Adrenal gland (tissue), 12 donors: Measurements from ENCODE around the gene PSMC4. TPM values are rescaled to one million over a fixed set of nuclear protein-coding genes. Genes with fewer than 3 reads are reported as not detected.

ENCODE experiments used
- DNase-seq, 7 donors: peaks; one replicate each; pipeline ENCODE4 v3.0.0-alpha.2; 2019 to 2020
- H3K27ac ChIP-seq, 5 donors: fragments of 200-600 bp; sonication (generic) in 4 of 5; 1 replicate in 3 of 5; 2 replicates in 2 of 5; pipeline versions ENCODE4 v1.5.1 to v1.8.0; 2016 to 2020; ENCODE audit warnings: mild to moderate bottlenecking in 1 of 5
- H3K27me3 ChIP-seq: fragments of 200-600 bp; 2 replicates; pipeline ENCODE4 v1.8.0; 2021
- H3K36me3 ChIP-seq, 2 donors: fragments of 200-600 bp; replicated peaks in 1 of 2; 1 replicate in 1 of 2; 2 replicates in 1 of 2; pipeline versions ENCODE4 v1.5.1 to v1.8.0; 2018 to 2022
- H3K4me1 ChIP-seq, 2 donors: fragments of 200-600 bp; replicated peaks in 1 of 2; 1 replicate in 1 of 2; 2 replicates in 1 of 2; pipeline versions ENCODE4 v1.5.1 to v1.8.0; 2018 to 2021
- H3K4me3 ChIP-seq, 4 donors: fragments of 200-600 bp; sonication (generic) in 3 of 4; one replicate each; pipeline ENCODE4 v1.5.1; 2016 to 2018
- H3K9me3 ChIP-seq, 3 donors: fragments of 200-600 bp; sonication (generic) in 1 of 3; replicated peaks in 1 of 3; 1 replicate in 2 of 3; 2 replicates in 1 of 3; pipeline versions ENCODE4 v1.5.1 to v1.8.0; 2016 to 2021
- CTCF ChIP-seq, 6 experiments: fragments of 450-650 bp in 4 of 6; fragments of 200-600 bp in 2 of 6; sonication (generic) in 1 of 6; IDR thresholded peaks; 1 replicate in 5 of 6; 2 replicates in 1 of 6; pipeline versions ENCODE4 v1.5.1 to v1.8.0; 2016 to 2021; ENCODE audit warnings: antibody characterized with exemption in 6 of 6, mild to moderate bottlenecking in 2 of 6, moderate library complexity in 1 of 6
- POLR2A ChIP-seq, 2 donors: fragments of 450-650 bp; IDR thresholded peaks; one replicate each; pipeline ENCODE4 v1.6.1; 2017; ENCODE audit warnings: antibody characterized with exemption in 2 of 2, mild to moderate bottlenecking in 2 of 2, moderate library complexity in 1 of 2
- WGBS, 4 donors: extraction: QIAGEN DNeasy Blood & Tissue Kit in 2 of 4; methylation state at CpG; one replicate each; pipeline versions ENCODE4 v1.1.5 to v1.1.7; 2013 to 2017; 5-methylcytosine and 5-hydroxymethylcytosine counted together
- intact Hi-C, 2 donors: fragments of 100-400 bp; cut with DNase I; formaldehyde crosslinking; loops; one replicate each; pipeline versions ENCODE4 v1.14.1 to v1.15.0; 2022 to 2023
- polyA plus RNA-seq, 3 donors: library from polyadenylated mRNA; stranded (reverse); fragments of 200-250 nt in 2 of 3; fragments of 350-450 nt in 1 of 3; fragmentation: Illumina TruSeq in 1 of 3; extraction: RNeasy Lipid Tissue Mini Kit (QIAGEN cat#74804) in 1 of 3; gene quantifications; one replicate each; pipeline ENCODE4 v1.2.3, GENCODE V29; 2013 to 2014
- total RNA-seq, 9 donors: library from RNA; depleted of rRNA in 4 of 9; stranded (reverse); fragments of >200 nt in 4 of 9; fragments of 120-200 nt in 1 of 9; fragmentation: NEBNext Ultra II Directional in 1 of 9; extraction: Animal tissue kit (Norgen Biotek cat#: 25700) in 1 of 9; gene quantifications; one replicate each; pipeline versions ENCODE4 v1.1.0 to v1.2.4, GENCODE V29; 2013 to 2023
- donor health status: healthy with polysubstance abuse.
- donor health status: Bipolar disorder and iron deficiency.
- donor health status: DM: yes; HTN: yes; CAD: no.
- donor health status: DM: no; HTN: no; CAD: no.
- donor health status: DM: no; HTN: no; CAD: no.
- donor health status: DM: yes; HTN: yes; CAD: no.

Gene PSMC4
- total and polyA plus RNA-seq, 12 donors = 56.3 to 191 (median 109) TPM

- WGBS, 4 donors = 83 to 90% (median 87%) methylated on average over 3 of the region's 3 CpGs
- Histone ChIP-seq H3K4me3 (no peak overlapping the region), H3K36me3 (no peaks in the 10 kb centered on the region), H3K27ac (no peak overlapping the region), H3K9me3 (no peaks in the 10 kb centered on the region), H3K27me3 (no peaks in the 10 kb centered on the region), H3K4me1 (no peaks in the 10 kb centered on the region)
- no peak for DNase-seq
- intact Hi-C loops = no loop called here
- TF ChIP-seq POLR2A (IDR thresholded peaks at IDR 0.05) (no peak), CTCF (IDR thresholded peaks at IDR 0.05) (no peak)
Observed at GRCh38 chr19:39928357-39928725, 42.6 kb upstream of the PSMC4 start.

GRCh38 chr19:39929750-39930149 lies 41.2 kb upstream of the PSMC4 start:
- intact Hi-C loops = no loop called here
- Histone ChIP-seq H3K36me3 (no peaks in the 10 kb centered on the region), H3K27me3 (no peaks in the 10 kb centered on the region), H3K4me3 (no peak overlapping the region), H3K9me3 (no peaks in the 10 kb centered on the region), H3K4me1 (no peaks in the 10 kb centered on the region), H3K27ac (no peak overlapping the region)
- TF ChIP-seq POLR2A (IDR thresholded peaks at IDR 0.05) (no peak), CTCF (IDR thresholded peaks at IDR 0.05) (no peak)
- 80 to 85% (median 84%) methylated on average over 3 of the region's 3 CpGs for WGBS, 4 donors
- DNase-seq = no peak

- no peak for TF ChIP-seq CTCF (IDR thresholded peaks at IDR 0.05)
- no peak for TF ChIP-seq POLR2A (IDR thresholded peaks at IDR 0.05)
- peak in 1 of 7 donors; percentile 21 for DNase-seq
- Histone ChIP-seq H3K36me3 (no peaks in the 10 kb centered on the region), H3K4me1 (no peaks in the 10 kb centered on the region), H3K27me3 (no peaks in the 10 kb centered on the region), H3K4me3 (no peak within 1 kb of the TSS), H3K27ac (no peak within 1 kb of the TSS), H3K9me3 (peaks cover 0 to 2% (median 0%) of the 10 kb centered on the region in 3 donors)
- WGBS, 4 donors = 78 to 88% (median 81%) methylated on average over 4 to 5 of the region's 5 CpGs
- intact Hi-C loops = no loop called here
Observed at GRCh38 chr19:39934584-39935363, 36.2 kb upstream of the PSMC4 start, which contains the start of gene FCGBP. Gene FCGBP, minus strand, starts transcription at chr19:39934634.

- no peak overlapping the region for H3K27ac ChIP-seq
- H3K27me3 ChIP-seq = no peaks in the 10 kb centered on the region
- peaks cover 0 to 7% (median 0%) of the 10 kb centered on the region in 3 donors for H3K9me3 ChIP-seq
- no peaks in the 10 kb centered on the region for H3K36me3 ChIP-seq
- TF ChIP-seq CTCF (IDR thresholded peaks at IDR 0.05) (no peak), POLR2A (IDR thresholded peaks at IDR 0.05) (no peak)
- WGBS, 4 donors = 76 to 100% (median 81%) methylated on average over 1 to 5 of the region's 5 CpGs
- DNase-seq = no peak
- H3K4me1 ChIP-seq = no peaks in the 10 kb centered on the region
- no peak overlapping the region for H3K4me3 ChIP-seq
- intact Hi-C loops = no loop called here
Observed at GRCh38 chr19:39935364-39935661, 35.7 kb upstream of the PSMC4 start.
